WTC11 (cell line): ENCODE results near the gene EIF2B4. TPM values are rescaled to one million over a fixed set of nuclear protein-coding genes. Genes with fewer than 3 reads are reported as not detected.

Source experiments
- ATAC-seq: fragments of 200-7000 bp; cut with Tn5 transposase; 2 replicates; pipeline ENCODE4 v1.10.0; 2021; ENCODE audit warnings: mild to moderate bottlenecking, moderate library complexity
- CTCF ChIA-PET: fragments of 300-600 bp; sonication (Branson Sonifier 250); formaldehyde crosslinking; loops from one replicate; lab custom pipeline; 2021; ENCODE audit warnings: antibody characterized with exemption; lab: Charles Lee
- POLR2A ChIA-PET: fragments of 350-600 bp; sonication (Branson Sonifier 250); formaldehyde crosslinking; loops from one replicate; lab custom pipeline; 2021; ENCODE audit warnings: antibody characterized with exemption; lab: Charles Lee
- DNase-seq: peaks from one replicate; pipeline ENCODE4 v3.0.0; 2021; ENCODE audit warnings: low spot score
- H3K27ac Mint-ChIP-seq: 2 replicates; pipeline ENCODE4 v1.8.0; 2021; ENCODE audit warnings: mixed read lengths
- H3K27me3 Mint-ChIP-seq: 2 replicates; pipeline ENCODE4 v1.8.0; 2021; ENCODE audit warnings: low read depth, mild to moderate bottlenecking, moderate library complexity, mixed read lengths
- H3K36me3 Mint-ChIP-seq: 2 replicates; pipeline ENCODE4 v1.8.0; 2021; ENCODE audit warnings: mixed read lengths
- H3K4me1 Mint-ChIP-seq: 2 replicates; pipeline ENCODE4 v1.8.0; 2022; ENCODE audit warnings: mixed read lengths
- H3K4me3 Mint-ChIP-seq: 2 replicates; pipeline ENCODE4 v1.8.0; 2021; ENCODE audit warnings: mild to moderate bottlenecking, moderate library complexity, mixed read lengths
- H3K9me3 Mint-ChIP-seq: 2 replicates; pipeline ENCODE4 v1.8.0; 2021; ENCODE audit warnings: mixed read lengths
- AFF4 ChIP-seq: sonication (generic); formaldehyde crosslinking; IDR thresholded peaks from 2 replicates; pipeline ENCODE4 v1.8.1; 2023; ENCODE audit warnings: mild to moderate bottlenecking, missing genetic modification reagents, borderline replicate concordance
- CREB1 ChIP-seq: sonication (generic); formaldehyde crosslinking; IDR thresholded peaks from 2 replicates; pipeline ENCODE4 v1.8.0; 2023; ENCODE audit warnings: mild to moderate bottlenecking, missing genetic modification reagents
- CREM ChIP-seq: sonication (generic); formaldehyde crosslinking; IDR thresholded peaks from 2 replicates; pipeline ENCODE4 v1.8.1; 2022; ENCODE audit warnings: mild to moderate bottlenecking, missing genetic modification reagents, moderate library complexity
- E2F1 ChIP-seq: sonication (generic); formaldehyde crosslinking; IDR thresholded peaks from 2 replicates; pipeline ENCODE4 v1.8.0; 2022; ENCODE audit warnings: mild to moderate bottlenecking, missing genetic modification reagents
- ELF4 ChIP-seq: sonication (generic); formaldehyde crosslinking; IDR thresholded peaks from 2 replicates; pipeline ENCODE4 v1.8.1; 2022; ENCODE audit warnings: low read depth, mild to moderate bottlenecking, moderate library complexity, missing genetic modification reagents
- GABPB1 ChIP-seq: sonication (generic); formaldehyde crosslinking; IDR thresholded peaks from 2 replicates; pipeline ENCODE4 v1.8.1; 2023; ENCODE audit warnings: mild to moderate bottlenecking, missing genetic modification reagents
- GTF2I ChIP-seq: fragments of 250-450 bp; sonication (Bioruptor Pico); conservative IDR thresholded peaks from 2 replicates; pipeline ENCODE4 v1.4.0; 2021; ENCODE audit warnings: mild to moderate bottlenecking
- MLX ChIP-seq: sonication (generic); formaldehyde crosslinking; IDR thresholded peaks from 2 replicates; pipeline ENCODE4 v1.8.1; 2023; ENCODE audit warnings: mild to moderate bottlenecking, missing genetic modification reagents, moderate library complexity
- STAT6 ChIP-seq: sonication (generic); formaldehyde crosslinking; conservative IDR thresholded peaks from 2 replicates; pipeline ENCODE4 v1.8.1; 2023; ENCODE audit warnings: mild to moderate bottlenecking, low read depth, missing genetic modification reagents, moderate library complexity
- TCF7 ChIP-seq: sonication (generic); formaldehyde crosslinking; IDR thresholded peaks from 2 replicates; pipeline ENCODE4 v1.8.0; 2022; ENCODE audit warnings: mild to moderate bottlenecking, low read depth, missing genetic modification reagents, moderate library complexity
- ZNF121 ChIP-seq: sonication (generic); formaldehyde crosslinking; IDR thresholded peaks from 2 replicates; pipeline ENCODE4 v1.8.0; 2023; ENCODE audit warnings: missing genetic modification reagents
- total RNA-seq: library from RNA; stranded (reverse); gene quantifications from 3 replicates; pipeline ENCODE4 v1.2.3, GENCODE V29; 2021
- TF ChIP-seq, protein P1 (sequence below): fragments of 250-450 bp; sonication (Bioruptor Pico); IDR thresholded peaks from 2 replicates; pipeline ENCODE4 v1.9.0; 2021; ENCODE audit warnings: moderate library complexity, mild to moderate bottlenecking, inconsistent platforms, borderline replicate concordance
- TF ChIP-seq, protein P2 (sequence below): sonication (generic); formaldehyde crosslinking; IDR thresholded peaks from 2 replicates; pipeline ENCODE4 v1.8.0; 2022; ENCODE audit warnings: missing genetic modification reagents
- TF ChIP-seq, protein P3 (sequence below): sonication (generic); formaldehyde crosslinking; IDR thresholded peaks from 2 replicates; pipeline ENCODE4 v1.8.1; 2022; ENCODE audit warnings: low read depth, mild to moderate bottlenecking, moderate library complexity, missing genetic modification reagents, borderline replicate concordance
- TF ChIP-seq, protein P4 (sequence below): sonication (generic); formaldehyde crosslinking; IDR thresholded peaks from 2 replicates; pipeline ENCODE4 v1.8.0; 2023; ENCODE audit warnings: missing genetic modification reagents

The EIF2B4 gene
- total RNA-seq, 1 experiment from 2014 or later, result 49.1 TPM

DNA sequence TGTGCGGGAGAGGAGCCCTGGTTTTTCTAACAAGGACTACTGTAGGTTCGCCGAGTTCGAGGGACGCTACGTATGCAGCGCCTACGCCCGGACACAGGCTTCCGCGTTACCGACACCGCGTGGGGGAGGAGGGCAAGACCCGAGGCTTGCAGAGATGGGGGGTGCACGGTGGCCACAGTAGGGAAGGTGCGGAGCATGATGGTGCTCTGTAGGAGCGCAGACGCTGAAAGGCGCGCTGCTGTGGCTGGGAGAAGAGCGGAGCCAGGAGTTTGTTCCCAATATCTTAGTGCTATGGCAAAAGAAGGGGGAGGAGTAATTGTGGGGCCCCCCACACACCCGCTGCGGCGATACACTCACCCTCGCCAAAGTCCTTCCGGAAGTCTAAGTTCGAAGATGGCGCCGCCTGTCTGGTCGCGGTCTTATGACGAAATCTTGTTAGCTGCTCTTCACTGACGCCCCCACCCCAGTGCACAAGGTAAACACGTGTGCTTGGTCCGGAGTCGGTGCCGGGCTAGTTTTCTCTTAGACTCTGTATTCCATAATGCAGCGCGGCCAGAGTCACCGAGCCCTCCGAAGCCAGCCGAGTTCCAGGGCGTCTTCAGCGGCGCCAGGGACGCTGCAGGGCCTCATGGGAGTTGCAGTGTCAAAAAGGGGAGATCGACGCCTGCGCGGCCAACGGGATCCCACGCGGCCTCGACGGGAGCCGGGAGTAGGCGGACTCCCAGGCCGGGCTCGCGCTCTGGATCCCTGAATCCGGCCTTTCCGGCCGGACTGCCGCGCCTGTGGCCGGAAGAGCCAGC, 13.6 kb downstream of the EIF2B4 start, which contains the start of gene GTF3C2 (continued):
- TF ChIP-seq ZNF121, result no peak; the same call in 1 of the 2 replicates
- peak; percentile 97 for TF ChIP-seq CREM (CRISPR knock-in tag)
- TF ChIP-seq, protein P1, sequence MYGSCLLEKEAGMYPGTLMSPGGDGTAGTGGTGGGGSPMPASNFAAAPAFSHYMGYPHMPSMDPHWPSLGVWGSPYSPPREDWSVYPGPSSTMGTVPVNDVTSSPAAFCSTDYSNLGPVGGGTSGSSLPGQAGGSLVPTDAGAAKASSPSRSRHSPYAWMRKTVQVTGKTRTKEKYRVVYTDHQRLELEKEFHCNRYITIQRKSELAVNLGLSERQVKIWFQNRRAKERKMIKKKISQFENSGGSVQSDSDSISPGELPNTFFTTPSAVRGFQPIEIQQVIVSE (CRISPR knock-in tag), result no peak
- TF ChIP-seq CREB1 (CRISPR knock-in tag), result no peak
- 0 out of 2 replicates have a peak, but pooled peaks have one; percentile 44 for TF ChIP-seq E2F1 (CRISPR knock-in tag)
- TF ChIP-seq MLX (CRISPR knock-in tag), result no peak
- TF ChIP-seq, protein P2, sequence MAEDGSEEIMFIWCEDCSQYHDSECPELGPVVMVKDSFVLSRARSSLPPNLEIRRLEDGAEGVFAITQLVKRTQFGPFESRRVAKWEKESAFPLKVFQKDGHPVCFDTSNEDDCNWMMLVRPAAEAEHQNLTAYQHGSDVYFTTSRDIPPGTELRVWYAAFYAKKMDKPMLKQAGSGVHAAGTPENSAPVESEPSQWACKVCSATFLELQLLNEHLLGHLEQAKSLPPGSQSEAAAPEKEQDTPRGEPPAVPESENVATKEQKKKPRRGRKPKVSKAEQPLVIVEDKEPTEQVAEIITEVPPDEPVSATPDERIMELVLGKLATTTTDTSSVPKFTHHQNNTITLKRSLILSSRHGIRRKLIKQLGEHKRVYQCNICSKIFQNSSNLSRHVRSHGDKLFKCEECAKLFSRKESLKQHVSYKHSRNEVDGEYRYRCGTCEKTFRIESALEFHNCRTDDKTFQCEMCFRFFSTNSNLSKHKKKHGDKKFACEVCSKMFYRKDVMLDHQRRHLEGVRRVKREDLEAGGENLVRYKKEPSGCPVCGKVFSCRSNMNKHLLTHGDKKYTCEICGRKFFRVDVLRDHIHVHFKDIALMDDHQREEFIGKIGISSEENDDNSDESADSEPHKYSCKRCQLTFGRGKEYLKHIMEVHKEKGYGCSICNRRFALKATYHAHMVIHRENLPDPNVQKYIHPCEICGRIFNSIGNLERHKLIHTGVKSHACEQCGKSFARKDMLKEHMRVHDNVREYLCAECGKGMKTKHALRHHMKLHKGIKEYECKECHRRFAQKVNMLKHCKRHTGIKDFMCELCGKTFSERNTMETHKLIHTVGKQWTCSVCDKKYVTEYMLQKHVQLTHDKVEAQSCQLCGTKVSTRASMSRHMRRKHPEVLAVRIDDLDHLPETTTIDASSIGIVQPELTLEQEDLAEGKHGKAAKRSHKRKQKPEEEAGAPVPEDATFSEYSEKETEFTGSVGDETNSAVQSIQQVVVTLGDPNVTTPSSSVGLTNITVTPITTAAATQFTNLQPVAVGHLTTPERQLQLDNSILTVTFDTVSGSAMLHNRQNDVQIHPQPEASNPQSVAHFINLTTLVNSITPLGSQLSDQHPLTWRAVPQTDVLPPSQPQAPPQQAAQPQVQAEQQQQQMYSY (CRISPR knock-in tag), result peak; percentile 50; the same call in 1 of the 2 replicates

DNA sequence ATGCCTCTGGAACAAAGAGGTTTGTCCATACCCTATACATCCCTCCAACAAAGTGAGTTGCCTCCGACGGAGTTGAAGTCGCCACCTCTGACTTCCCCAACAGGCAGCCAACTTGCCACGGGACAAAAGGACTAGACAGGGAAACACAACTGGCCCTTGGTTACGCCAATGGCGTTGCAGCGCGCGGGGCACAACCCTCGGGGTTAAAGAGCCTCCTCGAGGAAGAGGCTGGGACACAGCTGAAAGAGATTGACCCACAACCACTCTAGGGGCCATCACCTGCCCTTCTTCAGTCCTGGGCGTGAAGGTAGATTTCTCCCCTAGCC, 14.1 kb downstream of the EIF2B4 start:
- H3K4me1 Mint-ChIP-seq, result peaks cover 41% of the 10 kb centered on the region
- ChIA-PET CTCF (interaction anchor here (1.3 to 1.9 kb wide), 3 partner anchors 14 to 53 kb away, joined by 3 to 14 read pairs (median 5); partner anchors contain the start of genes EIF2B4 and ZNF513), POLR2A (interaction anchor here (1.0 to 2.3 kb wide), 4 partner anchors 13 to 139 kb away, joined by 4 to 13 read pairs (median 4); partner anchors contain the start of genes CAD, EIF2B4 and SLC30A3)
- H3K4me3 Mint-ChIP-seq, result peak overlapping the region; percentile 93
- no peaks in the 10 kb centered on the region for H3K27me3 Mint-ChIP-seq
- H3K27ac Mint-ChIP-seq, result peak overlapping the region; percentile 100
- DNase-seq (peak; percentile 53), ATAC-seq (peak; percentile 6)
- H3K9me3 Mint-ChIP-seq, result peaks cover 8% of the 10 kb centered on the region
- H3K36me3 Mint-ChIP-seq, result peaks cover 12% of the 10 kb centered on the region
- TF ChIP-seq, protein P3, sequence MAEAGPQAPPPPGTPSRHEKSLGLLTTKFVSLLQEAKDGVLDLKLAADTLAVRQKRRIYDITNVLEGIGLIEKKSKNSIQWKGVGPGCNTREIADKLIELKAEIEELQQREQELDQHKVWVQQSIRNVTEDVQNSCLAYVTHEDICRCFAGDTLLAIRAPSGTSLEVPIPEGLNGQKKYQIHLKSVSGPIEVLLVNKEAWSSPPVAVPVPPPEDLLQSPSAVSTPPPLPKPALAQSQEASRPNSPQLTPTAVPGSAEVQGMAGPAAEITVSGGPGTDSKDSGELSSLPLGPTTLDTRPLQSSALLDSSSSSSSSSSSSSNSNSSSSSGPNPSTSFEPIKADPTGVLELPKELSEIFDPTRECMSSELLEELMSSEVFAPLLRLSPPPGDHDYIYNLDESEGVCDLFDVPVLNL, result no peak
- TF ChIP-seq ELF4 (CRISPR knock-in tag) (no peak), STAT6 (no peak), AFF4 (CRISPR knock-in tag) (no peak), GTF2I (CRISPR knock-in tag) (no peak), GABPB1 (CRISPR knock-in tag) (no peak), TCF7 (CRISPR knock-in tag) (no peak)
- TF ChIP-seq, protein P4, sequence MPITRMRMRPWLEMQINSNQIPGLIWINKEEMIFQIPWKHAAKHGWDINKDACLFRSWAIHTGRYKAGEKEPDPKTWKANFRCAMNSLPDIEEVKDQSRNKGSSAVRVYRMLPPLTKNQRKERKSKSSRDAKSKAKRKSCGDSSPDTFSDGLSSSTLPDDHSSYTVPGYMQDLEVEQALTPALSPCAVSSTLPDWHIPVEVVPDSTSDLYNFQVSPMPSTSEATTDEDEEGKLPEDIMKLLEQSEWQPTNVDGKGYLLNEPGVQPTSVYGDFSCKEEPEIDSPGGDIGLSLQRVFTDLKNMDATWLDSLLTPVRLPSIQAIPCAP, result no peak
